GM12878 (cell line): ENCODE measurements around the gene KCNC4. TPM values are rescaled to one million over a fixed set of nuclear protein-coding genes. Genes with fewer than 3 reads are reported as not detected.

Experiments
- ATAC-seq: fragments of 200-7000 bp; cut with Tn5 transposase; 3 replicates; pipeline ENCODE4 v1.9.1; 2020; ENCODE audit warnings: mild to moderate bottlenecking, moderate library complexity
- BruUV-seq: library from RNA; stranded (reverse); fragments of 400-500 nt; replicated peaks from 2 replicates; lab custom pipeline; 2021; lab: Mats Ljungman, UMichigan
- CTCF ChIA-PET: fragments of 300-600 bp; sonication (Branson Sonifier 250); formaldehyde crosslinking; extraction: SDS; loops from one replicate; lab custom pipeline; 2021; ENCODE audit warnings: inconsistent platforms; lab: Yijun Ruan, JAX
- POLR2A ChIA-PET: fragments of 350-600 bp; formaldehyde crosslinking; extraction: SDS; loops from one replicate; lab custom pipeline; 2021; ENCODE audit warnings: inconsistent platforms; lab: Charles Lee
- RAD21 ChIA-PET: fragments of 300-600 bp; sonication (Branson Sonifier 250); formaldehyde crosslinking; loops from one replicate; lab custom pipeline; 2023; ENCODE audit warnings: antibody characterized with exemption; ENCODE audit not compliant: unreplicated experiment; lab: Charles Lee
- SMC1A ChIA-PET: fragments of 300-600 bp; sonication (Branson Sonifier 250); formaldehyde crosslinking; loops from one replicate; lab custom pipeline; 2023; ENCODE audit not compliant: unreplicated experiment, uncharacterized antibody; lab: Charles Lee
- DNase-seq: peaks from one replicate; pipeline ENCODE4 v3.0.0-alpha.2; 2011; ENCODE audit warnings: low read depth, low spot score
- FAIRE-seq: peaks from 3 replicates; lab custom pipeline; 2011; peaks lifted over from hg19 to GRCh38; lab: Jason Lieb, UNC
- H2AFZ ChIP-seq: 2 replicates; pipeline ENCODE4 v1.6.0; 2011; ENCODE audit warnings: low read depth, low read length, control low read depth; ENCODE audit not compliant: control insufficient read depth
- H3K27ac ChIP-seq: 2 replicates; pipeline ENCODE4 v1.5.1; 2011; ENCODE audit warnings: control low read depth; ENCODE audit not compliant: control insufficient read depth, insufficient read depth
- H3K27me3 ChIP-seq, 2 experiments: replicated peaks in 1 of 2; 2 replicates each; pipeline versions ENCODE4 v1.6.0 to v1.6.1; 2011; ENCODE audit warnings: low read length in 1 of 2; ENCODE audit not compliant: control insufficient read depth in 2 of 2, insufficient read depth in 2 of 2
- H3K36me3 ChIP-seq, 2 experiments: 2 replicates each; pipeline ENCODE4 v1.5.1; 2011; ENCODE audit warnings: low read length in 1 of 2; ENCODE audit not compliant: control insufficient read depth in 2 of 2, insufficient read depth in 2 of 2
- H3K4me1 ChIP-seq: 2 replicates; pipeline ENCODE4 v1.6.1; 2011; ENCODE audit warnings: mild to moderate bottlenecking, low read length, moderate library complexity, mixed read lengths; ENCODE audit not compliant: control insufficient read depth, insufficient read depth
- H3K4me2 ChIP-seq: 2 replicates; pipeline ENCODE4 v1.6.0; 2011; ENCODE audit warnings: control low read depth; ENCODE audit not compliant: control insufficient read depth, insufficient read depth
- H3K4me3 ChIP-seq: fragments of 200-600 bp; sonication (generic); 2 replicates; pipeline ENCODE4 v1.5.1; 2016
- H3K79me2 ChIP-seq: 2 replicates; pipeline ENCODE4 v1.6.0; 2011; ENCODE audit warnings: low read length; ENCODE audit not compliant: control insufficient read depth, insufficient read depth
- H3K9ac ChIP-seq: 2 replicates; pipeline ENCODE4 v1.8.0; 2011; ENCODE audit warnings: low read length, control low read depth, mixed read lengths; ENCODE audit not compliant: control insufficient read depth, insufficient read depth
- H3K9me3 ChIP-seq: replicated peaks from 3 replicates; pipeline ENCODE4 v1.5.1; 2011; ENCODE audit warnings: mild to moderate bottlenecking, low read length; ENCODE audit not compliant: control insufficient read depth, insufficient read depth
- H4K20me1 ChIP-seq: 2 replicates; pipeline ENCODE4 v1.6.0; 2011; ENCODE audit not compliant: control insufficient read depth, insufficient read depth
- ASH2L ChIP-seq: fragments of 300-600, 200-600 bp; sonication (generic); IDR thresholded peaks from 2 replicates; pipeline ENCODE4 v1.6.1; 2017; ENCODE audit warnings: low read depth, mild to moderate bottlenecking, borderline replicate concordance
- CHD4 ChIP-seq: fragments of 200-600 bp; sonication (generic); IDR thresholded peaks from 2 replicates; pipeline ENCODE4 v1.6.1; 2016; ENCODE audit warnings: mild to moderate bottlenecking
- ESRRA ChIP-seq: IDR thresholded peaks from 2 replicates; pipeline ENCODE4 v1.6.1; 2012; ENCODE audit warnings: mild to moderate bottlenecking, low read length, improper control_type of control experiment
- NR2F1 ChIP-seq: fragments of 450-650 bp; conservative IDR thresholded peaks from 2 replicates; pipeline ENCODE4 v1.6.1; 2017; ENCODE audit warnings: mild to moderate bottlenecking
- RBBP5 ChIP-seq: fragments of 200-600 bp; sonication (generic); conservative IDR thresholded peaks from 2 replicates; pipeline ENCODE4 v1.6.1; 2016
- RUNX3 ChIP-seq: IDR thresholded peaks from 2 replicates; pipeline ENCODE4 v1.6.1; 2012; ENCODE audit warnings: low read length, inconsistent platforms
- WGBS: methylation state at CpG from one replicate; pipeline ENCODE4 v1.1.6; 2016; ENCODE audit warnings: low lambda C conversion rate; ENCODE audit not compliant: insufficient replicate concordance, insufficient coverage; ENCODE audit errors: missing lambda C conversion rate; 5-methylcytosine and 5-hydroxymethylcytosine counted together
- in situ Hi-C: fragments of 300-500 bp; cut with MboI; formaldehyde crosslinking; loops from 9 replicates; pipeline ENCODE4 v1.14.3; 2018; ENCODE audit warnings: mixed read lengths
- intact Hi-C: fragments of 100-400 bp; cut with micrococcal nuclease; formaldehyde crosslinking; loops from one replicate; pipeline ENCODE4 v1.14.2; 2022; ENCODE audit not compliant: unreplicated experiment
- polyA plus RNA-seq, 11 experiments: library from polyadenylated mRNA; depleted of rRNA in 4 of 11; unstranded in 6 of 11; stranded (reverse) in 5 of 11; fragments of >200 nt; fragmentation: Nextera tagmentation in 4 of 11; fragmentation: Illumina TruSeq in 1 of 11; extraction: Ambion mirVana in 4 of 11; extraction: Trizol in 1 of 11; gene quantifications; 1 replicate in 1 of 11; 2 replicates in 10 of 11; pipeline versions ENCODE4 v1.2.1 to v1.2.3, GENCODE V29; 2011 to 2016; ENCODE audit warnings: inconsistent platforms in 2 of 11, missing spikeins in 2 of 11, low read depth in 1 of 11
- total RNA-seq, 4 experiments: library from RNA; depleted of rRNA in 3 of 4; stranded (reverse); fragments of >200 nt in 3 of 4; fragmentation: Illumina TruSeq in 1 of 4; extraction: Trizol in 1 of 4; gene quantifications; 2 replicates each; pipeline versions ENCODE4 v1.2.1 to v1.2.3, GENCODE V29; 2013 to 2021
- TF ChIP-seq, protein P1 (sequence below): fragments of 450-650 bp; conservative IDR thresholded peaks from 2 replicates; pipeline ENCODE4 v1.6.1; 2017; ENCODE audit warnings: mild to moderate bottlenecking, moderate library complexity
- TF ChIP-seq, protein P2 (sequence below): IDR thresholded peaks from 2 replicates; pipeline ENCODE4 v1.6.1; 2011; ENCODE audit warnings: low read depth, low read length, improper control_type of control experiment, borderline replicate concordance
- TF ChIP-seq, protein P3 (sequence below): IDR thresholded peaks from 2 replicates; pipeline ENCODE4 v1.6.1; 2012; ENCODE audit warnings: low read depth, low read length, improper control_type of control experiment

KCNC4 gene
- total and polyA plus RNA-seq, 10 of the 15 experiments (the other 5 are each of a cell fraction or from before 2014, with no cell fraction given): 0.06 to 1.7 (median 0.36) TPM

DNA sequence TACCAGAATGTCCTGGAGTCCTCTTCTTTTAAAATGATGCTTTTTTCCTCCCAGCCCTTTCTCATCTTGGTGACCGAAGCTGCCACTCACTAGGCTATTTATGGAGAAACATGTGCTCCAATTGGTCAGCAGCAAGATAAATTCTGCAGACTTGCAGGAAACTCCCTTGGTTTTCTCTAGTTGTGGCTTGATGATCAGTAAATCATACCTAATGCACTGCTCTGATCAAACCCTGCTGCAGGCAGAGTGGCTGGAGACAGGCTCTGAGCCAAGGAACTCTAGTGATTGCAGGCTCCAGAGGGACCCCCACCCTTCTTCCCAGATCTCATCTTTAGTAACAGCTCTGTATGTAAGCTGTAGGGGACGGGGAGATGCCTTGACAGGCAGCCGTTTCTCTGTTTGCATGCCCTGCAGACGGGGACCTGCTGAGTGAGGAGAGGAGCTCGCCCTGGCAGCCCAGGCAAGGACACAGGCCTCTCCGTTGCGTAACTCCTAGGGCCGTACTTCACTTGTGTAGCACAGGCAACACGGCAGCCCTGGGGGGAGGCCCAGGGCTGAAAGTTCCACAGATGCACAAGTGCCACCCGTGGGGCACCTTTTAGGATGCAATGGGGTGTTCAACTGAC lies 45.3 kb upstream of the KCNC4 start:
- no peak overlapping the region for H3K4me3 ChIP-seq
- no peak overlapping the region for H2AFZ ChIP-seq
- 20% methylated on average over 10 of the region's 10 CpGs for WGBS
- FAIRE-seq: no peak
- TF ChIP-seq NR2F1: no peak
- no peak for TF ChIP-seq ASH2L
- TF ChIP-seq RBBP5: no peak
- TF ChIP-seq, protein P1, sequence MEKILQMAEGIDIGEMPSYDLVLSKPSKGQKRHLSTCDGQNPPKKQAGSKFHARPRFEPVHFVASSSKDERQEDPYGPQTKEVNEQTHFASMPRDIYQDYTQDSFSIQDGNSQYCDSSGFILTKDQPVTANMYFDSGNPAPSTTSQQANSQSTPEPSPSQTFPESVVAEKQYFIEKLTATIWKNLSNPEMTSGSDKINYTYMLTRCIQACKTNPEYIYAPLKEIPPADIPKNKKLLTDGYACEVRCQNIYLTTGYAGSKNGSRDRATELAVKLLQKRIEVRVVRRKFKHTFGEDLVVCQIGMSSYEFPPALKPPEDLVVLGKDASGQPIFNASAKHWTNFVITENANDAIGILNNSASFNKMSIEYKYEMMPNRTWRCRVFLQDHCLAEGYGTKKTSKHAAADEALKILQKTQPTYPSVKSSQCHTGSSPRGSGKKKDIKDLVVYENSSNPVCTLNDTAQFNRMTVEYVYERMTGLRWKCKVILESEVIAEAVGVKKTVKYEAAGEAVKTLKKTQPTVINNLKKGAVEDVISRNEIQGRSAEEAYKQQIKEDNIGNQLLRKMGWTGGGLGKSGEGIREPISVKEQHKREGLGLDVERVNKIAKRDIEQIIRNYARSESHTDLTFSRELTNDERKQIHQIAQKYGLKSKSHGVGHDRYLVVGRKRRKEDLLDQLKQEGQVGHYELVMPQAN: no peak
- no peak for TF ChIP-seq RUNX3
- TF ChIP-seq ESRRA: no peak
- TF ChIP-seq, protein P2, sequence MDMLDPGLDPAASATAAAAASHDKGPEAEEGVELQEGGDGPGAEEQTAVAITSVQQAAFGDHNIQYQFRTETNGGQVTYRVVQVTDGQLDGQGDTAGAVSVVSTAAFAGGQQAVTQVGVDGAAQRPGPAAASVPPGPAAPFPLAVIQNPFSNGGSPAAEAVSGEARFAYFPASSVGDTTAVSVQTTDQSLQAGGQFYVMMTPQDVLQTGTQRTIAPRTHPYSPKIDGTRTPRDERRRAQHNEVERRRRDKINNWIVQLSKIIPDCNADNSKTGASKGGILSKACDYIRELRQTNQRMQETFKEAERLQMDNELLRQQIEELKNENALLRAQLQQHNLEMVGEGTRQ: no peak
- TF ChIP-seq CHD4: no peak
- TF ChIP-seq, protein P3, sequence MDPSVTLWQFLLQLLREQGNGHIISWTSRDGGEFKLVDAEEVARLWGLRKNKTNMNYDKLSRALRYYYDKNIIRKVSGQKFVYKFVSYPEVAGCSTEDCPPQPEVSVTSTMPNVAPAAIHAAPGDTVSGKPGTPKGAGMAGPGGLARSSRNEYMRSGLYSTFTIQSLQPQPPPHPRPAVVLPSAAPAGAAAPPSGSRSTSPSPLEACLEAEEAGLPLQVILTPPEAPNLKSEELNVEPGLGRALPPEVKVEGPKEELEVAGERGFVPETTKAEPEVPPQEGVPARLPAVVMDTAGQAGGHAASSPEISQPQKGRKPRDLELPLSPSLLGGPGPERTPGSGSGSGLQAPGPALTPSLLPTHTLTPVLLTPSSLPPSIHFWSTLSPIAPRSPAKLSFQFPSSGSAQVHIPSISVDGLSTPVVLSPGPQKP: no peak
- TF ChIP-seq, all 136 proteins: peak for 0
- BruUV-seq: no TSS peak
- H3K4me1 ChIP-seq: no peaks in the 10 kb centered on the region
- H4K20me1 ChIP-seq: no peaks in the 10 kb centered on the region
- RAD21 ChIA-PET: no interaction called here
- ATAC-seq (no peak), DNase-seq (no peak)
- H3K27me3 ChIP-seq: peaks cover 0 to 4% of the 10 kb centered on the region in 2 experiments; a peak in 2 of 4 replicates
- CTCF ChIA-PET: no interaction called here
- no peaks in the 10 kb centered on the region for H3K79me2 ChIP-seq
- intact Hi-C loops (no loop called here), in situ Hi-C loops (no loop called here)
- POLR2A ChIA-PET: no interaction called here
- H3K4me2 ChIP-seq: no peak overlapping the region
- SMC1A ChIA-PET: no interaction called here
- H3K9me3 ChIP-seq: no peaks in the 10 kb centered on the region
- H3K27ac ChIP-seq: no peak overlapping the region
- H3K9ac ChIP-seq: no peak overlapping the region
- no peaks in the 10 kb centered on the region for H3K36me3 ChIP-seq
